ENCODE data around the gene C18orf32. TPM values are rescaled to one million over a fixed set of nuclear protein-coding genes. Genes with fewer than 3 reads are reported as not detected.
"Not testable (repeated sequence)": the region's sequence is repeated elsewhere in the genome, so short reads cannot be mapped to it uniquely, and the experiment has no call there.

Gene C18orf32
- polyA plus RNA-seq, 3 donors: 27.5 to 134 (median 115) TPM

DNA sequence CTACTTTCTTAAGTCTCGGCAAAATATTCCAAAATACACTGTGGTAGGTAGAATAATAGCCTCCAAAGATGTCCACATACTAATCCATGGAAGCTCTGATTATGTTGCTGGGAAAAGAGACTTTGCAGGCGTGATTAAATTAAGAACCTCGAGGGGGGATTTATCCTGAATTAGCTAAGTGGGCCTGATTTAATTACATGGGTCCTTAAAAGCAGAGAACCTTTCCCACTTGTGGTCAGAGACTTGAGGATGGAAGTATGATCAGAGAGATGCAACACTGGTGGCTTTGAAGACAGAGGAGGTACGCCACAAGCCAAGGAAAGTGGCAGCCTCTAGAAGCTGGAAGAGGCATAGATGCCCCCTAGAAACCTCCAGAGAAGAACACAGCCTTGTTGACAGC lies 29.4 kb downstream of the C18orf32 start:
- Histone ChIP-seq H3K27me3 (ENCODE audit: control insufficient read depth in 2 of 2, insufficient read depth in 2 of 2, low read length in 2 of 2) (no peaks in the 10 kb centered on the region), H3K36me3 (replicated peaks in 1 of 2; ENCODE audit: control insufficient read depth in 1 of 2, insufficient read depth in 2 of 2, low read length in 2 of 2) (peaks cover 0 to 13% of the 10 kb centered on the region in 2 donors), H3K4me1 (ENCODE audit: control insufficient read depth in 1 of 2, insufficient read depth in 2 of 2, low read length in 2 of 2) (peaks cover 17 to 25% of the 10 kb centered on the region in 2 donors), H4K20me1 (ENCODE audit: insufficient read depth, low read length) (peaks cover 46% of the 10 kb centered on the region), H3K4me2 (replicated peaks; ENCODE audit: extremely low read depth, low read length, poor library complexity, severe bottlenecking) (no peak overlapping the region), H3K4me3 (replicated peaks in 1 of 3; ENCODE audit: low read depth in 2 of 3, low read length in 3 of 3) (no peak overlapping the region), H3K79me2 (ENCODE audit: insufficient read depth, low read length) (peaks cover 69% of the 10 kb centered on the region), H2AFZ (ENCODE audit: insufficient read depth, low read depth, low read length, poor library complexity, severe bottlenecking) (no peak overlapping the region), H3K9ac (ENCODE audit: insufficient read depth, low read length, poor library complexity, severe bottlenecking) (no peak overlapping the region), H3K9me3 (replicated peaks in 1 of 2; ENCODE audit: control insufficient read depth in 1 of 2, insufficient read depth in 1 of 2, low read length in 2 of 2) (peaks cover 0 to 6% of the 10 kb centered on the region in 2 donors), H3K27ac (ENCODE audit: low read depth in 1 of 2, low read length in 2 of 2) (no peak overlapping the region)
- Mint-ChIP-seq H3K27ac (no peak overlapping the region), H3K4me3 (no peak overlapping the region), H3K36me3 (peaks cover 24 to 25% of the 10 kb centered on the region in 2 donors), H3K27me3 (ENCODE audit: low read depth in 3 of 3) (peaks cover 0 to 2% (median 0%) of the 10 kb centered on the region in 3 donors), H3K4me1 (peaks cover 24% of the 10 kb centered on the region), H3K9me3 (peaks cover 6 to 15% (median 10%) of the 10 kb centered on the region in 7 donors)
- no peak for DNase-seq
- WGBS (ENCODE audit: insufficient coverage): 100% methylated on average over 2 of the region's 4 CpGs
- TF ChIP-seq, protein P1, sequence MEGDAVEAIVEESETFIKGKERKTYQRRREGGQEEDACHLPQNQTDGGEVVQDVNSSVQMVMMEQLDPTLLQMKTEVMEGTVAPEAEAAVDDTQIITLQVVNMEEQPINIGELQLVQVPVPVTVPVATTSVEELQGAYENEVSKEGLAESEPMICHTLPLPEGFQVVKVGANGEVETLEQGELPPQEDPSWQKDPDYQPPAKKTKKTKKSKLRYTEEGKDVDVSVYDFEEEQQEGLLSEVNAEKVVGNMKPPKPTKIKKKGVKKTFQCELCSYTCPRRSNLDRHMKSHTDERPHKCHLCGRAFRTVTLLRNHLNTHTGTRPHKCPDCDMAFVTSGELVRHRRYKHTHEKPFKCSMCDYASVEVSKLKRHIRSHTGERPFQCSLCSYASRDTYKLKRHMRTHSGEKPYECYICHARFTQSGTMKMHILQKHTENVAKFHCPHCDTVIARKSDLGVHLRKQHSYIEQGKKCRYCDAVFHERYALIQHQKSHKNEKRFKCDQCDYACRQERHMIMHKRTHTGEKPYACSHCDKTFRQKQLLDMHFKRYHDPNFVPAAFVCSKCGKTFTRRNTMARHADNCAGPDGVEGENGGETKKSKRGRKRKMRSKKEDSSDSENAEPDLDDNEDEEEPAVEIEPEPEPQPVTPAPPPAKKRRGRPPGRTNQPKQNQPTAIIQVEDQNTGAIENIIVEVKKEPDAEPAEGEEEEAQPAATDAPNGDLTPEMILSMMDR (IDR thresholded peaks at IDR 0.05): no peak
- intact Hi-C loops (cut with micrococcal nuclease): no loop called here

DNA sequence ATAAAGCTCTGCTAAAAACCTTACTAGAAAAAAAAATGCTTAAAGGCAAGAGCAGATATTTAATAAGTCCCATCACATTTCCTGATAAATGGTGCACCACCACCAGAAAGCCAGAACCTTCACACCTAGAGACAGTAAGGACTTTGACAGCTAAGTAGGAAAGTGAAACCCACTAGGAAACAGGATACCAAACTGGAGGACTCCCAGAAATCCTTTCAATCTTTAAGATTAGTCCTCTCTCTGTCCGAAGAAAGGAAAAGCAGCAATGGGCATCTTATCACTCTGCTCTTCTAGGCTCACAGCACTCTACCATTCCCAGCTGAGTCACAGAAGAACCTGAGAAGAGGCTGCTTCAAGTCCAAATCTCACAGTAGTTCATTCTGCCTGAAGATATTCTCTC lies 30.2 kb downstream of the C18orf32 start:
- Histone ChIP-seq H3K27me3 (ENCODE audit: control insufficient read depth in 2 of 2, insufficient read depth in 2 of 2, low read length in 2 of 2) (no peaks in the 10 kb centered on the region), H3K9me3 (replicated peaks in 1 of 2; ENCODE audit: control insufficient read depth in 1 of 2, insufficient read depth in 1 of 2, low read length in 2 of 2) (peaks cover 0 to 13% of the 10 kb centered on the region in 2 donors), H3K27ac (ENCODE audit: low read depth in 1 of 2, low read length in 2 of 2) (no peak overlapping the region), H2AFZ (ENCODE audit: insufficient read depth, low read depth, low read length, poor library complexity, severe bottlenecking) (no peak overlapping the region), H4K20me1 (ENCODE audit: insufficient read depth, low read length) (peaks cover 46% of the 10 kb centered on the region), H3K4me3 (replicated peaks in 1 of 3; ENCODE audit: low read depth in 2 of 3, low read length in 3 of 3) (no peak overlapping the region), H3K4me1 (ENCODE audit: control insufficient read depth in 1 of 2, insufficient read depth in 2 of 2, low read length in 2 of 2) (peaks cover 17 to 25% of the 10 kb centered on the region in 2 donors), H3K9ac (ENCODE audit: insufficient read depth, low read length, poor library complexity, severe bottlenecking) (no peak overlapping the region), H3K79me2 (ENCODE audit: insufficient read depth, low read length) (peaks cover 77% of the 10 kb centered on the region), H3K36me3 (replicated peaks in 1 of 2; ENCODE audit: control insufficient read depth in 1 of 2, insufficient read depth in 2 of 2, low read length in 2 of 2) (peaks cover 2 to 21% of the 10 kb centered on the region in 2 donors), H3K4me2 (replicated peaks; ENCODE audit: extremely low read depth, low read length, poor library complexity, severe bottlenecking) (no peak overlapping the region)
- H3K9me3 Mint-ChIP-seq: peaks cover 12 to 21% (median 15%) of the 10 kb centered on the region in 7 donors
- WGBS (ENCODE audit: insufficient coverage): 100% methylated on average over 1 of the region's 1 CpG
- H3K36me3 Mint-ChIP-seq: peaks cover 30 to 32% of the 10 kb centered on the region in 2 donors
- H3K27me3 Mint-ChIP-seq (ENCODE audit: low read depth in 3 of 3): peaks cover 0 to 2% (median 0%) of the 10 kb centered on the region in 3 donors
- peaks cover 24% of the 10 kb centered on the region for H3K4me1 Mint-ChIP-seq
- intact Hi-C loops (cut with micrococcal nuclease): no loop called here
- H3K27ac Mint-ChIP-seq: peak overlapping the region in 1 of 7 donors; percentile 60
- TF ChIP-seq, protein P1 (IDR thresholded peaks at IDR 0.05): no peak
- DNase-seq: no peak
- no peak overlapping the region for H3K4me3 Mint-ChIP-seq

DNA sequence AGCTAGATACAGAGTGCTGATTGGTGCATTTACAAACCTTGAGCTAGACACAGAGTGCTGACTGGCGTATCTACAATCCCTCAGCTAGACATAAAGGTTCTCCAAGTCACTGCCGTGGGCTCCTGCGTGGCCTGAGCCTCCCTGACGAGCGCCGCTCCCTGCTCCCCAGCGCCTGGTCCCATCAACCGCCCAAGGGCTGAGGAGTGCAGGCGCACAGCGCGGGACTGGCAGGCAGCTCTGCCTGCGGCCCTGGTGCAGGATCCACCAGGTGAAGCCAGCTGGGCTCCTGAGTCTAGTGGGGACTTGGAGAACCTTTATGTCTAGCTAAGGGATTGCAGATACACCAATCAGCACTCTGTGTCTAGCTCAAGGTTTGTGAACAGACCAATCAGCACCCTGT lies 34.5 kb downstream of the C18orf32 start:
- H3K27ac ChIP-seq (ENCODE audit: low read depth in 1 of 2, low read length in 2 of 2); H3K4me3 ChIP-seq (replicated peaks in 1 of 3; ENCODE audit: low read depth in 2 of 3, low read length in 3 of 3); H3K4me3 Mint-ChIP-seq; H3K9ac ChIP-seq (ENCODE audit: insufficient read depth, low read length, poor library complexity, severe bottlenecking); H3K27me3 ChIP-seq (ENCODE audit: control insufficient read depth in 2 of 2, insufficient read depth in 2 of 2, low read length in 2 of 2); H3K4me2 ChIP-seq (replicated peaks; ENCODE audit: extremely low read depth, low read length, poor library complexity, severe bottlenecking); H3K4me1 Mint-ChIP-seq; intact Hi-C loops (cut with micrococcal nuclease); DNase-seq; H3K27ac Mint-ChIP-seq; H3K4me1 ChIP-seq (ENCODE audit: control insufficient read depth in 1 of 2, insufficient read depth in 2 of 2, low read length in 2 of 2); H2AFZ ChIP-seq (ENCODE audit: insufficient read depth, low read depth, low read length, poor library complexity, severe bottlenecking); H3K27me3 Mint-ChIP-seq (ENCODE audit: low read depth in 3 of 3): not testable (repeated sequence)
- Histone ChIP-seq H3K79me2 (ENCODE audit: insufficient read depth, low read length) (peaks cover 83% of the 10 kb centered on the region), H3K9me3 (replicated peaks in 1 of 2; ENCODE audit: control insufficient read depth in 1 of 2, insufficient read depth in 1 of 2, low read length in 2 of 2) (peaks cover 29 to 38% of the 10 kb centered on the region in 2 donors), H4K20me1 (ENCODE audit: insufficient read depth, low read length) (peaks cover 28% of the 10 kb centered on the region), H3K36me3 (replicated peaks in 1 of 2; ENCODE audit: control insufficient read depth in 1 of 2, insufficient read depth in 2 of 2, low read length in 2 of 2) (peaks cover 8 to 62% of the 10 kb centered on the region in 2 donors)
- no CpG with 5 or more reads among the region's 12 CpGs for WGBS (ENCODE audit: insufficient coverage)
- Mint-ChIP-seq H3K9me3 (peaks cover 24 to 44% (median 42%) of the 10 kb centered on the region in 7 donors), H3K36me3 (peaks cover 44 to 49% of the 10 kb centered on the region in 2 donors)
